Left lobe of liver (tissue), 2 donors: ENCODE results near the gene SLC25A42. TPM values are rescaled to one million over a fixed set of nuclear protein-coding genes. Genes with fewer than 3 reads are reported as not detected.
A peak's percentile ranks its signal among the peaks of the same experiment; 100 is the strongest.

ENCODE experiments used
- ATAC-seq: fragments of 200-7000 bp; cut with Tn5 transposase; one replicate; pipeline ENCODE4 v1.9.1; 2020; ENCODE audit warnings: mild to moderate bottlenecking, moderate library complexity
- DNase-seq: peaks from one replicate; pipeline ENCODE4 v3.0.0-alpha.2; 2020; ENCODE audit warnings: low spot score
- total RNA-seq: library from RNA; stranded (reverse); gene quantifications from one replicate; pipeline ENCODE4 v1.2.1, GENCODE V29; 2021
- donor health status: DM: no; HTN: no; CAD: no; lungs with moderate emphysema.
- donor health status: DM: no; HTN: yes; CAD: no.

Gene SLC25A42
- total RNA-seq, 1 donor from 2014 or later: 77.8 TPM

- no peak for ATAC-seq
- DNase-seq: no peak
Measured at GRCh38 chr19:19067276-19068072, 3.7 kb downstream of the SLC25A42 start.

DNA sequence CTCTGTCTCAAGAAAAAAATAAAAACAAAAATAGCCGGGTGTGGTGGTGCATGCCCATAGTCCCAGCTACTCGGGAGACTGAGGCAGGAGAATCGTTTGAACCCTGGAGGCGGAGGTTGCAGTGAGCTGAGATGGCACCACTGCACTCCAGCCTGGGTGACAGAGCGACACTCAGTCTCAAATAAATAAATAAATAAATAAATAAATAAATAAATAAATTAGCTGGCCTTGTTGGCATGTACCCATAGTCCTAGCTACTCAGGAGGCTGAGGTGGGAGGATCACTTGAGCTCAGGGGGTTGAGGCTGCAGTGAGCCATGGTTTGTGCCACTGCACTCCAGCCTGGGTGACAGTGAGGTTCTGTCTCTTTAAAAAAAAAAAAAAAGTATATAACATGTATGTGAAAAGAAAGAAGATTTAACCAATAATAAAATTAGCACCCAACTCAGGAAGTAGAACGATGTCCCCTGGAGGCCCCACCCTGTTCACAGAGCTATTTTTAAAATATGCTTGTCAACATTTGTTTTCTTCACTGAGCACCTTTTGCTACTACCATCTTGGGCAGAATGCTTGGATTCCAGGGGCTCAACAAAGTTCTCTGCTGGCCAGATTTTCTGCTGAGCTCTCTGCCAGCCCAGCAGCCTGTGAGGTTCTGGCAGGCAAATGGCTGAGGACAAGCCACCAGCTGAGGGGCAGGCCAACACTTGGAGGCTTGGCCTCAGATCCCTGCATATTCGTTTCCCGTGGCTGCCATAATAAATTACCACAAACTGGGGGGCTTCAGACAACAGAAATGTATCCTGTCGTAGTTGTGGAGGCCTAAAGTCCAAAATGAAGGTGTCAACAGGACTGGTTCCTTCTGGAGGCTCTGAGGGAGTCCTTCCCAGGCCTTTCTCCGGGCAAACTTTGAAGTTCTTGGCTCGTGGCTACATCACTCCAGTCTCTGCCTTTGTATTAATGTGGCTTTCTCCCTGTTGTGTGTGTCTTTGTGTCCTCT is 5.2 kb downstream of the SLC25A42 start:
- peak; percentile 20 for ATAC-seq
- no peak for DNase-seq

DNA sequence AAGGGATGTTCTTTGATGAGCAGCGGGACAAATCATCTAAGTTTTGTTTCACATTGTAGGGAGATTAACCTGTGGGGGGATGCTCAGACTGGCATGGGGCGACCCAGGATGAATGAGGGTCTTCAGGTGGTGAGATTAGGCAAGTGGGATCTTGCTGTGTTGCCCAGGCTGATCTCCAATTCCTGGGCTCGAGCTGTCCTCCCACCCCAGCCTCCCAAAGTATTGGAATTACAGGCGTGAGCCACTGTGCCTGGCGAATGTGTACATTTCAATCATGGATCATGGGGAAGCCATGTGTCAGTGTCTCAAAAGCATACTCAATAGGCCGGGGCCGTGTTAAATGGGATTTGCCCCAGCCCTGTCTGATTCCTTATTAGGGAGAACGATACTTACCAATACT is 8.1 kb downstream of the SLC25A42 start:
- DNase-seq (no peak), ATAC-seq (no peak)

DNA sequence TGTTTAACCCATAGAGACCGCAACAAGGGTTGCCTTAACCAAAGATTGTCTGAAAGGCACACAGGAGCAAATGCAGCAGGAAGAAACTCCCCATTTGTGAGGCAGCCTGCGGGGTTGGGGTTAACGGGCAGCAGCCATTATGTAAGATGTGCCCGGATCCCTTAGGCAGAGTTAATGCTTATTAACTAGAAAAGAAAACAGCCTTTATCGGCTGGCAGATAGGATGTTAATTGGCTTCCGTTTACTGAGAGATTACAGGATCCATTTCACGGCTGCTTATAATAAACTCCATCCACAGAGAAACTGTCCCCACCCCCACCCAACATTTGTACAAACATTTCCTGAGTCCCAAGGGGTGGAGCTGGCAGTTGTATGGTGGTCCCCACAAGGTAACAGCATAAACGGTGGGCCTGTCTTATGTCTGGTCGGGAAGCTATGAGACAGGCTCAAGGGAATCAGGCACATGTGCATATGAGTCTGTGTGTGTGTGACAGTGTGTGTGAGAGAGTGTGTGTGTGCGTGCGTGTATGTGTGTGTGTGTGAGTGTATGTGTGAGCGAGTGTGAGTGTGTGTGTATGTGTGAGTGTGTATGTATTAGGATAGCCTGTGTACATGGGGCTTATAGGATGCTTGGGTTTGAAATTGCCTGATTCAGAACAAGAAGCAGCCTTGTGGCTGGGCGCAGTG is 10.5 kb downstream of the SLC25A42 start:
- DNase-seq (no peak), ATAC-seq (peak; percentile 20)

DNA sequence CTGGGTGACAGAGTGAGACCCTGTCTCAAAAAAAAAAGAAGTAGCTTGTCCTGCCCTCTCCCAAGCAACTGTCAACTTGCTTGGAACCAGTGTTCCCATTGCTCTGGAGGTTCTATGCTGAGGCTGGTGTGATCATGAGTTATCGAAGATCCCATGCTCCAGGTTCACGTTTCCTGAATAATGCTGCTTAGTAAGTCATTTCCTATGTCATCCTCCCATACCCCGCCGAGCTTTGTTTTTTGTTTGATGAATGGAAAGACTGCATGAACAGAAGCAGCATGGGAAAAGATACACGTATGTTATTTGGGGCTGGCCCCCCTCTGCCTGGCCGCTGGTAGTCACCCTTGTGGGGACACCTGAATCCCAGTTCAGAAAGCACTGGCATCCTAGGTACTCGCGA is 11.3 kb downstream of the SLC25A42 start:
- DNase-seq: no peak
- no peak for ATAC-seq

GRCh38 chr19:19076476-19076875 is 12.7 kb downstream of the SLC25A42 start:
- no peak for ATAC-seq
- DNase-seq: no peak

DNA sequence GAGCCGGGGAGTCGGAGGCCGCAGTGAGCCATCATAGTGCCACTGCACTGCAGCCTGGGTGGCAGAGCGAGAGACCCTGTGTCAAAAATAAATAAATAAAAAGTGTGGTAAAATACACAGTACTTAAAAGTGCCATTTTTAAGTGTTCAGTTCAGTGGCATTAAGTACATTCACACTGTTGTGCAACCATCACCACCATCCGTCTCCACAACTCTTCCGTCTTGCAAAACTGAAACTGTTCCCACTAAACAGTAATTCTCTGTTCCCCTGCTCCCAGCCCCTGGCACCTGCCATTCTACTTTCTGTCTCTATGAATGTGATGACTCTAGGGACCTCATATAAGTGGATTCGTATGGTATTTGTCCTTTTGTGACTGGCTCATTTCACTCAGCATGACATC is 13.3 kb downstream of the SLC25A42 start:
- ATAC-seq (peak; percentile 19), DNase-seq (no peak)

GRCh38 chr19:19078801-19079200 is 15.0 kb downstream of the SLC25A42 start:
- DNase-seq (no peak), ATAC-seq (no peak)

DNA sequence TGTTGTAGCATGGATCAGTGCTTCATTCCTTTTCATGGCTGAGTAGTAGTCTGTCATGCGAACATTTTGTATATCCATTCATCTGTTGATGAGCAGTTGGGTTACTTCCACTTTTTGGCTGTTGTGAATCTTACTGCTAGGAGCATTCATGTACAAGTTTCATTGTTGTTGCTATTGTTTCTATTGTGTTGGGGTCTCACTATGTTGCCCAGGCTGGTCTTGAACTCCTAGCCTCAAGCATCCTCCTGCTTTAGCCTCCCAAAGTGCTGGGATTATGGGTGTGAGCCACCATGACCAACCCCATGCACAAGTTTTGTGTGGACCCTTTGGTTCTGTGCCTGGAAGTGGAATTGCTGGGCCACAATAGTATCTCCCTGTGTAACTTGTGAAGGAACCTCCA is 15.8 kb downstream of the SLC25A42 start:
- ATAC-seq (no peak), DNase-seq (no peak)

GRCh38 chr19:19081642-19082151 is 17.9 kb downstream of the SLC25A42 start:
- ATAC-seq (peak; percentile 68), DNase-seq (peak; percentile 78)

- ATAC-seq (peak; percentile 20), DNase-seq (no peak)
Measured at GRCh38 chr19:19083413-19084178, 19.8 kb downstream of the SLC25A42 start.

DNA sequence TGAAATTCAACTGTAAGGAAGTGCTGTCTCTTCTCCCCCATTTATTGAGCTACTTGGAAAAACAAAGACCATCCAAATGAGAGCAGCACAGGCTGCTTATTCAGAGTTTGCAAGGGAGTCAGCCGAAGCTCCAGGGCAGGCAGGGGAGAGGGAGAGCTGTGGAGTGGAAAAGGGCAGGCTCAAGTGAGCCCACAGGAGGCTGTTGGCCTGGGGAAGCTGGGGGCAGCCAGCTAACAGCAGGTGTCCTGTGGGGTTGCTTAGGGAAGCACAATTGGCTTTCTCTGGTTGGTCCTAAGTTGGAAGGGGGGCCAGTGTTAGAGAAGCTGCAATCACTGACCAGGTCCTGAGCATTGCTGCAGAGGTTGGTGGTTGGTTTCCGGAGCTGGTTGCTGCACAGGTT is 23.9 kb downstream of the SLC25A42 start:
- peak; percentile 9 for ATAC-seq
- no peak for DNase-seq

DNA sequence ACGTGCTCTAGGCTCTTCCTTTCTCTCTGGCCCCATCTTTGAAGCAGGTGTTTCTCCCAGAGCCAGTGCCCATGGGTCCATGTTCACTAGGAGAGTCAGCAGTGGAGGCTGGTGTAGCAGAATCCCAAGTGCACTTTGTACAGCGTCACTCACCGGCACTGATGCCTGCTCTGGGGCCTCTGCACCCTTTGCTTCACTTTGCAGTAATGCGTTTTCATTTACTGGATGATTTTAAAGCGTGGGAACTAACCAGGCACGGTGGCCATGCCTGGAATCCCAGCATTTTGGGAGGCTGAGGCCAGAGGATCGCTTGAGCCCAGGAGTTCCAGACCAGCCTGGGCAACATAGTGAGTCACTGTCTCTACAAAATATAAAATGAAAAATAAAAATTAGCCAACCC is 30.7 kb downstream of the SLC25A42 start:
- ATAC-seq: peak; percentile 8
- peak; percentile 56 for DNase-seq

DNA sequence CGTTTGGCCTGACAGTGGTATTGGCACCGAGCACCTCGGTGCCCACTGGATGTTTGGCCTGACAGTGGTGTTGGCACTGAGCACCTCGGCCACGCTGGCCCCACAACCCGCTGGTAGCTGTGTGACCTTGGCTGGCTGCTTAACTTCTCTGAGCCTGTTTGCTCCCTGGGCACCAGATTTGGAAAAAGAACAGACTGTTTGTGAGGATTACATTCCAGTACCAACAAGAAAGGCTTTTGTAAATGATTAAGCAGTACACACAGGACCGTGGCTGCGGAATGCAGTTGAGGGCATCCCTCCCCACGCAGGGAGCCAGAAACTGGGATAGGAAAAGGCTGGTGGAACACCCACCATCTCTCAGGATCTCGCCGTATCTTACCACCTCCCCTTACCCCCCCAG is 31.9 kb downstream of the SLC25A42 start:
- peak; percentile 69 for DNase-seq
- peak; percentile 29 for ATAC-seq

DNA sequence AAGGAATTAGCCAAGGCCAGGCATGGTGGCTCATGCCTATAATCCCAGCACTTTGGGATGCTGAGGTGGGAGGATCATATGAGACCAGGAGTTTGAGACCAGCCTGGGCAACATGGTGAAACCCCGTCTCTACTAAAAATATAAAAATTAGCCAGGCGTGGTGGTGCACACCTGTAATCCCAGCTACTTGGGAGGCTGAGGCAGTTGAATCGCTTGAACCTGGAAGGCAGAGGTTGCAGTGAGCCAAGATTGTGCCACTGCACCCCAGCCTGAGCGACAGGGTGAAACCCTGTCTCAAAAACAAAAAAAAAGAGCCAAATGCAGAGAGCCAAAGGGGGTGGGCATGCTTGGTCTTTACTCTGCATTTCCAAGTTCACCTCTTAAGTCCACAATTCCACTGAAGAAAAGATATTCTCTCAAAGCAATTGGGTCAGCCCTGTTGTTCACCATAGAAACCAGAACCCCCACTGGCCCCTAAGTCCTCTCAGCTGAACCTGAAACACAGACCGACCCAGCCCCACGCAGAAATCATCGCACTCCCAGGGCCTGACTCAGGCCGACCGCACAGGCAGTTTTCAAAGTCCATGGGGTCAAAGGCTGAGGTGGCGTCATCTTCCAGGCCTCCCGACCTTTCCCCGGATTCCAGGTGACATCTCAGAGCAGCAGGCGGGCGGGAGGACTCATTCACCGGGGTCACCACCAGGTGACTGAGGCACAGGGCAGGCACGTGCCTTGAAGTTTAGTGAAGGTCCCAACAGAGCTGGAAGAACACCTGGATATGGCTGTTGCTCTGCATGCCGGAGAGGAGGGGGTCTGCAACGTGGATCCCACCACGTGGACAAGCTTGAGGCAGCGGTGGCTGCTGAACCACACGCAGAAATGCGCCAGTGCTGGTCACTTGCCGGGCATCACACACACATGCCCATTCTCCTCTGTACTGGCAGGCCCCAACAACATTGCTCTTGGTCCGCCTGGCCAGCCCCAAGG is 33.1 kb downstream of the SLC25A42 start:
- ATAC-seq (peak; percentile 45), DNase-seq (peak; percentile 96)

DNA sequence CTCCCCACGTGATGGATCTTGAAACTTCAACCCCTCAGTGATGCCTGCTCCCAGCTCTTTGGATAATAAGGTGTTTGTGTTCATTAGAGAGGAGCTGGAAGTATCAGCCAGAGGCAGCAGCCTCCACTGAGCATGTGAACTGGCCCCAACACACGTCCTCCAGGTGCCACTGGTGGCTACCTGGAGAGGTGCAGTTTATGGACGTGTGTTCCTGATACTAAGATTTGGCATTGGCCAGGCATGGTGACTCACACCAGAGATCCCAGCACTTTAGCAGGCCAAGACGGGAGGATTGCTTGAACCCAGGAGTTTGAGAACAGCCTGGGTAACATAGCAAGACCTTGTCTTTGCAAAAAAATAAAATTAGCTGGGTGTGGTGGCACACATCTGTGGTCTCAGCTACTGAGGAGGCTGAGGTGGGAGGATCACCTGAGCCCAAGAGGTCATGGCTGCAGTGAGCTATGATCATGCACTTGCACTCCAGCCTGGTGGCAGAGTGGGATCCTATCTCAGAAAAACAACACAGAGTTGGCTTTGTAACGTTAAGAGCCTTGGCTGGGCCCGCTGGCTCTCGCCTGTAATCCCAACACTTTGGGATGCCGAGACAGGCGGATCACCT is 34.4 kb downstream of the SLC25A42 start:
- no peak for ATAC-seq
- no peak for DNase-seq

- ATAC-seq (peak; percentile 60), DNase-seq (peak; percentile 96)
Measured at GRCh38 chr19:19098703-19099632, 35.2 kb downstream of the SLC25A42 start.
